NOMO-1 (cell line): ENCODE measurements around the gene ITCH.
"Not testable (repeated sequence)": the region's sequence is repeated elsewhere in the genome, so short reads cannot be mapped to it uniquely, and the experiment has no call there.

Experiments used
- DNase-seq, 2 experiments: peaks; one replicate each; lab custom pipeline; 2025; ENCODE audit not compliant: unreplicated experiment in 2 of 2; lab: John Stamatoyannopoulos, UW

The ITCH gene

DNA sequence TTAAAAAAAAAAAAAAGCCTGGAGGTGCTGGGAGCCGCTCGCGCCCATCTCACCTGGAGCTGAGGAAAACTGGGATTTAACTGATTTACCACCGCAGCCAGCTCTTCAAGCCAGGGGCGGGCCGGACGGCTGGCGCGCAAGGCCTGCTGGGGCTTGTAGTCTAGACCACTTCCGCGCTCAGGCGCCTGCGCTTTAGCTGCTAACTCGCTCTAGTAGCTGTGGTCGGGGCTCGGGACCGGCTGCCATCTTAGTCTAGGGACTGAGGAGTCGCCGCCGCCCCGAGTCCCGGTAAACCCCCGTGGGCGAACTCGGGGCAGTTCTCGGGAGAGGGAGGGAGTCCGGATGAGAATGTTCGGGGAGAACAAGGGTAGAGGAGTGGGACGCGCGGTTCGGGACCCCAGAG, at the start of gene ITCH:
ITCH (plus strand) TSS at position 212 of the 403 bp plus-strand sequence. CDS start 30,539 bp downstream, outside the sequence.
- DNase-seq = peak; percentile 85 to 88

DNA sequence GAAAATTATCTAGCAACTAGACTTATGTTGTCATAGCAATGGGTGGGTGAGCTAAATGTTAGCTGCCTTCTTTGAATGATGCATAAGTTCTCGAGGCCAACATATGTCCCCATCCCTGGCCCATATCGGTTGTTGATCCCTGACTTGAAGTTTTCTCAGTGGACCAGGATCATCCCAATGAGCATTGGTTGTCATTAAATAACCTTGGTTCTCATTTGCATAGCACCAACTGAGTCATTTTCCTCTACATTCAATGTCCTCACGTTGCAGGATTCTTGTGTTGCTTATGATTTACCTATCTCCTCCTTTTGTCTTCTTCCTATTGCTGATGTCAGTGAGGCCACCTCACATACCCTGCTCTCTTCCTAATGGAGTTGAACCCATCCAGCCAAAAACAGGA, 47.8 kb upstream of the ITCH start:
- DNase-seq = no peak

GRCh38 chr20:34316196-34316814, 46.8 kb upstream of the ITCH start:
- no peak for DNase-seq

- no peak for DNase-seq
These were observed 44.2 kb upstream of the ITCH start for GRCh38 chr20:34318609-34319443.

GRCh38 chr20:34320861-34321260, 42.2 kb upstream of the ITCH start:
- no peak for DNase-seq

- DNase-seq = no peak
These were observed 40.6 kb upstream of the ITCH start for GRCh38 chr20:34322267-34323105.

DNA sequence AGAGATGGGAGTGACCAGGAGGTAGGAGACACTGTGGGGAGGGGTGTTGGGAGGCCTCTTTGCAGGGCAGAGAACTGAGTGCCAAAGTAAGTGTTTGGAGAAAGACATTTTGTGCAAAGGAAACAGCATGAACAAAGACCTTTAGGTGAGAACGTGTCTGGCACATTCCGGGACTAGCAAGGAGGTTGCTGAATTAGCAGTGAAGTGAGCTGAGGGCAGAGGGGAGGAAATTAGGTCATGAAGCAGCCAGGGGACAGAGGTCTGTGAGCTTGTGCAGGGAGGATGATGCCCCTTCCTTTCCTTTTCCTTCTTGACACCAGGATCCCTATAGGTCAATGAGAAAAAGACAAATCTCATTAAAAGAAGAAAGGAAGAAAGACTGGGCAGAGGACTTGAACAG, 38.5 kb upstream of the ITCH start:
- no peak for DNase-seq

- not testable (repeated sequence) for DNase-seq
These were observed 34.9 kb upstream of the ITCH start for GRCh38 chr20:34328207-34328606.

DNA sequence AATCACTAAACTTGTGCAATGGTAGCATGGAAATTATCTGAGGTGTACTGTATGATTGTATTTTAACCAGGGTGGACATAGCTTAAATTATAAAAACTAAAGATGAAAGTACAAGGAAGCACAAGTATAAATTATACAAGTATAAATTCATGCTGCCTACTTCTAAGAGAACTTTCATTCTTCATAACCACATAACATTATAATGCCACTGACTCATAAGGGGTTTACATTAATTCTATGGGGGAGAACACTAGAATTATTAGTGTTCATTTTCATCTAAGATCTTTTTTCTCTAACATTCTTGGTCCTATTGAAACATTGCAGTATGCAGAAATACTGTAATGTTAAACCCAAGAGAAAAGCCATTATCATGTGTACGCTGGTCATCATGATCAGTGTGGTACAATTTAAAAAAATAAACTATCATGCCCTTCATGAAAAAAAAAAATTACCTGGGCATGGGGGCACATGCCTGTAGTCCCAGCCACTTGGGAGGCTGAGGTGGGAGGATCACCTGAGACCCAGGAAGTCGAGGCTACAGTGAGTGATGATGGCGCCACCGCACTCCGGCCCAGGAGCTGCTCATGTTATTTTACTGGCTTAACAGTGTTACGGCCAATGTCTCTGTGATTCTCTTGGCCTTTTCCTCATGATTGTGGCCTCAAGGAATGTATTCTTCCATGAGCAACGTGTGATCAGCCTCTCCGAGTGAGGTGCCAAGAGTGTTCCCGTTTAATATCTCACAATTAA, 34.0 kb upstream of the ITCH start:
- DNase-seq = no peak

GRCh38 chr20:34330861-34331544, 32.1 kb upstream of the ITCH start:
- DNase-seq = not testable (repeated sequence)

GRCh38 chr20:34331838-34332237, 31.2 kb upstream of the ITCH start:
- DNase-seq = no peak

DNA sequence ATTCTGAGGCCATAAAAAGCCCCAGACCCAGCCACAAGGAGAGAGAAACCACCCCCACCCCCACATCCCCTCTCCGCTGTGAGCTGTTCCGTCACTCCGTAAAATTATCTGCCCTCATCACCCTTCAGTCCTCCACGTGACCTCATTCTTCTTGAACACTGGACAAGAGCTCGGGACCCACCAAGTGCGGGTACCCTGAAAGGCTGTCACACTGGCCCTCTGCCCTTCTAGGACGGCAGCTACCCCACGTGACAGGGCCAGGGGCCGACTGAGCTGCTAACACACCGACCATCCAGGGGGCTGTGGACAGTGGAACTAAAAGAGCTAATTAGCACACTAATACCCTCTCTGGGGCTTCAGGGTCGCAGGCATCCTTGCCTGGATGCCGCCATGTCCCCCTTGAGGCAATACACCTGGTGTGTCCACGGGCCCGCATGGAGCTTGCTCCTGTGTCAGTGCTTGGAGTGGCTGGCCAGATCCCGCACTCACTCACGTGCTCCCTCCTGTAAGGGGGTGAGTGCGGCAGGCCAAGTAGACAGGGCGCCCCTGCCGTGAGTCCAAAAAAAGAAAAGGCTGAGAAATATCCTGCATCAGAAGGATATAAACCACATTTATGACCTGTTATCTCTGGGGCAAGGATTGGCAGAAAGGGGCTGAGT, 30.7 kb upstream of the ITCH start:
- DNase-seq = no peak

DNA sequence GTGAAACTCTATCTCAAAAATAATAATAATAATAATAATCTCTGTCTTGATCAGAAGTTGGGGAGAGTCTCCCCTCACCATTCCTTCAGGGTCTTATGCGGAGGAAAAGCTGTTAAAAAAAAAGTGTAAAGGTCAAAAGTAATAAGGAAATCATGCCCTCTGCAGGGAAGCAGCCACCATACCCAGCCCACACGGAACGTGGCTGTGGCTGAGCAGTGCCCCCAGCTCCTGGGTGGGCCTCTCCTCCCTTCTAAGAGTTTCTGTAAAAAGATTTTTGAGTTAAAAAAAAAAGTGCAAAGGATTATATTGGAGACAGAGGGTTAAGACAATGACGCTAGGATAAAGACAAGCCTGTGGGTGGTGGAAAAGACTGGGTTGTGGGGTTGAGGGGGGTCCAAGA, 29.3 kb upstream of the ITCH start:
- DNase-seq = no peak

DNA sequence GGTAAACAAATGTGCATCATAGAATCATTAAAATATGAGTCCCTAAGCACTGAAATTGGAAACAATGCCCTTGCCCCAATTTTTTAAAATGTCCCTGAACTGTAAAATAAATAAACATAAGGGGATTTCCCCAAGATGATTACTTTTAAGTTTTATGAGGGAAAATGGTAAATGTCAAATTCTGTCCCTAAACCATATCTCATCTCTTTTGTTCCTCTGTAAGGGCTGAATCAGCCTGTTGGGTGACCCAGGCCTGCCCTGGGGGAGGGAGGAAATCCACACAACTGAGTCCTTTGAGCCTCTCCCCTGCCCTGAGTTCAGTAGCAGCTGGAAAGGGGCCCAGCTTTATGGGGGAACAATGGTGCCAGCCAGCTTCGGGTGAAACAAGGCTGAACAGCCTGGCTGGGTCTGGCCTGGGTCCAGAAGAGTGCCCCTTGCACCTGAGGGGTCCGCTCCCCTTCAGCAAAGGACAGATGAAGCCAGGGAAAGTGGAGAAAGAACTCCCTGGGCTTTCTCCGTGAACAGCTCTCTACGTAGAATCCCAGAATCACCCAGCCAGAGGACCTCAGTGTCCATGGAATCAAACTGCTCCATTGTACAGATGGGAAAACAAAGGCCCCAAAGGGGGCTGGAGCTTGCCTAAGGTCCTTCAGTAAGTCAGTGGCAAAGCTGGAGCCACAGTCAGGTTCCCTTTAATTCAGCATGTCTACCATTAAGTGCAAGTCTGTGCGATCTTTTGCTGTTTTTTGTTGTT, 28.2 kb upstream of the ITCH start:
- no peak for DNase-seq

- DNase-seq = no peak
These were observed 25.5 kb upstream of the ITCH start for GRCh38 chr20:34337544-34337943.

GRCh38 chr20:34337982-34338726, 24.9 kb upstream of the ITCH start:
- DNase-seq = no peak

- not testable (repeated sequence) for DNase-seq
These were observed 22.3 kb upstream of the ITCH start for GRCh38 chr20:34340726-34341125.

DNA sequence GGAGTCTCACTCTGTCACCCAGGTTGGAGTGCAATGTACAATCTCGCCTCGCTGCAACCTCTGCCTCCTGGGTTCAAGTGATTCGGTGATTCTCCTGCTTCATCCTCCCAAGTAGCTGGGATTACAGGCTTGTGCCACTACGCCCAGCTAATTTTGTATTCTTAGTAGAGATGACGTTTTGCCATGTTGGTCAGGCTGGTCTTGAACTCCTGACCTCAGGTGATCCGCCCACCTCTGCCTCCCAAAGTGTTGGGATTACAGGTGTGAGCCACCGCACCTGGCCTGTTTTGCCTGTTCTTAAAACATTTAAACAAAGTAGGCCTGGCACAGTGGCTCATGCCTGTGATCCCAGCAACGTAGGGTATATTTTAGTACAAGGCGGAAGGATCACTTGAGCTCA, 21.9 kb upstream of the ITCH start:
- DNase-seq = not testable (repeated sequence)
